H1 (cell line): Measurements from ENCODE around the gene TINCR. TPM values are rescaled to one million over a fixed set of nuclear protein-coding genes. Genes with fewer than 3 reads are reported as not detected.

Experiments used
- CBX5 ChIP-seq: fragments of 300-800, 300-1000 bp; sonication (generic); IDR thresholded peaks from 2 replicates; pipeline ENCODE4 v1.7.1; 2016; ENCODE audit warnings: antibody characterized with exemption, low read length, low read depth
- polyA plus RNA-seq, 7 experiments: library from polyadenylated mRNA; depleted of rRNA in 3 of 7; stranded (reverse) in 5 of 7; unstranded in 2 of 7; fragments of >200 nt in 5 of 7; fragments of 200-250 nt in 2 of 7; gene quantifications; 1 replicate in 5 of 7; 2 replicates in 1 of 7; 4 replicates in 1 of 7; pipeline versions ENCODE4 v1.2.1 to v1.2.3, GENCODE V29; 2011 to 2013; ENCODE audit warnings: missing spikeins in 2 of 7, mixed read lengths in 2 of 7
- total RNA-seq: library from RNA; stranded (reverse); fragmentation: NEBNext Ultra II Directional; extraction: Animal tissue kit (Norgen Biotek cat#: 25700); gene quantifications from 2 replicates; pipeline ENCODE4 v1.2.1, GENCODE V29; 2021

Gene TINCR
- total and polyA plus RNA-seq, 2 of the 8 experiments (the other 6 are each of a cell fraction or from before 2014, with no cell fraction given), result 0.52 to 1.4 TPM

- no peak for TF ChIP-seq CBX5
- TF ChIP-seq, all 59 proteins: peak for 0
These were observed 48.7 kb downstream of the TINCR start (continued) for GRCh38 chr19:5519076-5519475.
